Activated naive CD4-positive, alpha-beta T cell treated with anti-CD3 and anti-CD28 coated beads for 36 hours (primary cell): ENCODE results near the gene GNG7. TPM values are rescaled to one million over a fixed set of nuclear protein-coding genes. Genes with fewer than 3 reads are reported as not detected.
"Not testable (repeated sequence)": the region's sequence is repeated elsewhere in the genome, so short reads cannot be mapped to it uniquely, and the experiment has no call there.

ENCODE experiments used
- CTCF ChIA-PET: fragments of 350-600 bp; sonication (Branson Sonifier 250); formaldehyde crosslinking; loops from one replicate; lab custom pipeline; 2021; ENCODE audit warnings: antibody characterized with exemption; lab: Charles Lee
- DNase-seq: peaks from one replicate; pipeline ENCODE4 v3.0.0-alpha.2; 2020
- H3K27ac Mint-ChIP-seq: one replicate; pipeline ENCODE4 v1.8.0; 2021; ENCODE audit warnings: mild to moderate bottlenecking, mixed read lengths
- H3K27me3 Mint-ChIP-seq: one replicate; pipeline ENCODE4 v1.8.0; 2021; ENCODE audit warnings: low read depth, mixed read lengths
- H3K36me3 Mint-ChIP-seq: one replicate; pipeline ENCODE4 v1.8.0; 2021; ENCODE audit warnings: low read depth, mixed read lengths
- H3K4me1 Mint-ChIP-seq: one replicate; pipeline ENCODE4 v1.8.0; 2021; ENCODE audit warnings: low read depth, mixed read lengths
- H3K4me3 Mint-ChIP-seq: one replicate; pipeline ENCODE4 v1.8.0; 2021; ENCODE audit warnings: mild to moderate bottlenecking, moderate library complexity, mixed read lengths
- H3K9me3 Mint-ChIP-seq: one replicate; pipeline ENCODE4 v1.8.0; 2021; ENCODE audit warnings: mixed read lengths
- intact Hi-C: fragments of 100-400 bp; cut with micrococcal nuclease; formaldehyde crosslinking; loops from one replicate; pipeline ENCODE4 v1.15.1; 2023
- total RNA-seq, 2 experiments: library from RNA; stranded (reverse); gene quantifications; one replicate each; pipeline ENCODE4 v1.2.3, GENCODE V29; 2021

The GNG7 gene
- total RNA-seq, 2 experiments from 2014 or later = 0.74 to 1.1 TPM

DNA sequence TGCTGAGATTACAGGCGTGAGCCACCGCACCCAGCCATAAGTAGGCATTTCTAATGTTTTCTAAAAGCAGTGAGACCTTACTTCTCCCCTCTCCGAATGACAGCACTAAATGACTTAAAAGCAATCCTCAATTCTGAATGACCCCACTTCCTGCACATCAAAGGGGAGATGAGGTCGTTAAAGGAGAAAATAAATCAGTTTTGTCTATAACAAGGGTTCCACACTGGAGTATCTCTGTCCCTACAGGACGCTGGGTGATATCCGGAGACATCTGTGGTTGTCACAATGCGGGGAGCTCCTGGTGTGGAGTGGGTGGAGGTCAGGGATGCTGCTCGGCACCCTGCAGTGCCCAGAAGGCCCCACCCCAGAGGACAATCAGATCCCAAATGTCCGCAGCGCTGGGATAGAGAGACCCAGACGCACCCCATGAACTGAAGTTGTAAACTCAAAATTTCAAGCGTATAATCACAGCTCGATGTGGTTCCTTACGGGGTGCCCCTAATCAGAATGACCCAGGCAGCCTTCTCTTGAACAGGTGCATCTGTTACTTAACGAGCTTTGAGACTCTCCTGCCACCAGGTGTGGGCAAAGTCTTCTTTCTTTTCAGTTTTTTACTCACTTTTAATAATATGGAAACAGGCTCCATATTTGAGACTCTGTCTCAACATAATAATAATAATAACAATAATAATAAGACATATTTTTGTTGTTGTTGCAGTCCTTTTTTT, 2.9 kb downstream of the GNG7 start:
- DNase-seq = no peak
- Mint-ChIP-seq H3K27ac (no peak overlapping the region), H3K9me3 (no peaks in the 10 kb centered on the region), H3K4me3 (no peak overlapping the region), H3K27me3 (no peaks in the 10 kb centered on the region), H3K4me1 (peaks cover 28% of the 10 kb centered on the region), H3K36me3 (no peaks in the 10 kb centered on the region)
- CTCF ChIA-PET = no interaction called here
- intact Hi-C loops = no loop called here

DNA sequence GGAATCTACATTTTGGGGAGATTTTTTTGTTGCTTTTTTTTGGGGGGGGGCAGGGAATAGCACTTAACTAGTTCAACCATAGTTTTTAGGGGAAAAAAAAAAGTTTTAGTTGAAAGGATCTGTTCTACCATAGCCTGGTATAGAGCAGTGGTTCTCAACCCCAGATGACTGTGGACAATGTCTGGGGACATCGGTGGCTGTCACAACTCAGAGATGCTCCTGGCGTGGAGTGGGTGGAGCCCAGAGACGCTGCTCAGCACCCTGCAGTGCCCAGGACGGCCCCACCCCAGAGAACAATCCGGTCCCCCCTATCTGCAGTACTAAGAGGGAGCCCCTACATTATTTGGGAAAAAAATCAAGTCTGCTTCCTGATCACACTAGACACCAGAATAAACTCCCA, 8.3 kb downstream of the GNG7 start:
- no peak for DNase-seq
- Mint-ChIP-seq H3K4me1 (peaks cover 11% of the 10 kb centered on the region), H3K27ac (no peak overlapping the region), H3K9me3 (no peaks in the 10 kb centered on the region), H3K27me3 (no peaks in the 10 kb centered on the region), H3K4me3 (no peak overlapping the region), H3K36me3 (no peaks in the 10 kb centered on the region)
- CTCF ChIA-PET = no interaction called here
- intact Hi-C loops = no loop called here

DNA sequence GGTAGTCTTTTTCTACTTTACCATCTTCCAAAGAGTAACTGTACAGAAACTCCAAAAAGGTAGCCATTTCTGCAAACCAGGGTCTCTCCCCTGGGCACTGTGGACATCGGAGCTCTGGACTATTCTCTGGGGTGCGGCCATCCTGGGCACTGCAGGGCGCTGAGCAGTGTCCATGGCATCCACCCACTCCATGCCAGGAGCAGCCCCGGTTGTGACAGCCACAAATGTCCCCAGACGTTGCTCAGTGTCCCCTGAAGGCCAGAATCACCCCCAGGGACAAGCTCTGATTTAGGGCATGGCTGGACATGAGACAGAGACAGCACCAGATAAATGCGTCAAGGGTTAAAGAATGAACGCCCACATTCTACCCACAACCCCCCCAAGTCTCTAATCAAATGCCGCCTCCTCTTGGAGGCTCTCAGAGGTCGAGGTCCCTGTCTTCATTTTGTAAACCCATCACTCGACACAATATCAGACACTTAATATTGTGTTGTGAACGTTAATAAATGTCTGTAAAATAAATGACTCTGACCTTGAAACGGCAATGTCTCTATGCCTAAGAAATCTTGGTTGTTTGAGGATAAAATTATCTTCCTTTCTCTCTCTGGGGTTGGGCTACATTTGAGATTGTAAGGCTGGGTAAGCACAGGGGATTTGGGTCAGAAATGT, 8.9 kb downstream of the GNG7 start:
- no peaks in the 10 kb centered on the region for H3K36me3 Mint-ChIP-seq
- no peak for DNase-seq
- intact Hi-C loops = no loop called here
- H3K27me3 Mint-ChIP-seq = no peaks in the 10 kb centered on the region
- H3K4me1 Mint-ChIP-seq = peaks cover 7% of the 10 kb centered on the region
- H3K9me3 Mint-ChIP-seq = no peaks in the 10 kb centered on the region
- no peak overlapping the region for H3K27ac Mint-ChIP-seq
- CTCF ChIA-PET = interaction anchor here (1.0 kb wide), 1 partner anchor 45 kb away, joined by 4 read pairs; no protein-coding TSS in a partner anchor
- H3K4me3 Mint-ChIP-seq = no peak overlapping the region

DNA sequence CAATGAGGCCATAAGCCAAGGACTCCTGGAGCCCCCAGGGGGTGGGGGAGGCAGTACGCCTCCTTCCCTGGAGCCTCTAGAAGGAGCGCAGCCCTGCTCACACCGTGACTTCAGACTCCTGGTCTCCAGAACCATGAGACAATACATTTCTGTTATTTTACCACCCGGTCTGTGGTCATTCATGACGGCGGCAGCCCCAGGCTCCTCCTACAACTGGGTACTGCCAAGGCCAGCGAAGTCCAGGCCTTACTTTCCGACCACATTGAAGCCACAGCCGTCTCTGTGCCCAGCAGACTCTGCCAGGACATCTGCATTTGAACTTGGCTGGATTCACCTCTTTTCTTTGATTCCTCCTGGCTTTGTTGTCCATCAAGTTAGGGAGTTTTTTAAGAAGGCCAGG, 10.5 kb downstream of the GNG7 start:
- Mint-ChIP-seq H3K9me3 (no peaks in the 10 kb centered on the region), H3K27me3 (no peaks in the 10 kb centered on the region), H3K4me1 (peaks cover 3% of the 10 kb centered on the region), H3K27ac (no peak overlapping the region), H3K4me3 (no peak overlapping the region), H3K36me3 (no peaks in the 10 kb centered on the region)
- CTCF ChIA-PET = no interaction called here
- DNase-seq = no peak
- intact Hi-C loops = no loop called here

DNA sequence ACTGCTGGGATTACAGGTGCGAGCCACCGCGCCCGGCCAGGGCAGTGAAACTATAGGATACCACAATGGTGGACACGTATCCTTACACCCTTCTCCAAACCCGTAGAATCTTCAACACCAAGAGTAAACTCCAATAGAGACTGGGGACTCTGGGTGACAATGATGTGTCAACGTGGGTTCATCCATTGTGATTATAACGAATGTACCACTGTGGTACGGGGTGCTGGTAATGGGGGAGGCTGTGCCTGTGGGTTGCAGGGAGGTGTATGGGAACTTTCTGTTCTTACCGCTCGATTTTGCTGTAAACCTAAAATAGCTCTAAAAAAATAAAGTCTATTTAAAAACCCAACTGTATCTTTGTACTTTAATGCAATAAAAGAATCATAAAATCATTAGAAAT, 11.6 kb downstream of the GNG7 start:
- CTCF ChIA-PET = no interaction called here

DNA sequence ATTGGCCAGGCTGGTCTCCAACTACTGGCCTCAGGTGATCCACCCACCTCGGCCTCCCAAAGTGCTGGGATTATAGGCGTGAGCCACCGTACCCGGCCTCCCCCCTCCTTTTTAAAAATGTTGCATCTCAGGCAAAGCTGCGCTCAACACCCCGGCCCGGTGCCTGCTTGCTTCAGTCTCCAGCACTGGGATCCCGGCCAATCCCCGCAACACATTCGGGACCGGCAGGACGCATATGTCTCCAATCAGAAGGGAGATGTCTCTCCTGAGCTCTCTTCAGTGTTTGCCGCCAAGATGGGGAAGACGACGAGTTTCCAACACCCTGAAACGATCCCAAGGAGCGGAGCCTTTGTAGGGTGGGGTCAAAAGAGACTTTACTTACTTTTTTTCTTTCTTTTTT, 16.1 kb downstream of the GNG7 start:
- Mint-ChIP-seq H3K4me1 (no peaks in the 10 kb centered on the region), H3K36me3 (no peaks in the 10 kb centered on the region), H3K27me3 (no peaks in the 10 kb centered on the region), H3K4me3 (no peak overlapping the region), H3K9me3 (no peaks in the 10 kb centered on the region), H3K27ac (no peak overlapping the region)
- intact Hi-C loops = no loop called here
- CTCF ChIA-PET = no interaction called here
- no peak for DNase-seq

More for the DNA sequence above, 11.6 kb downstream of the GNG7 start:
- H3K36me3 Mint-ChIP-seq = no peaks in the 10 kb centered on the region
- no peaks in the 10 kb centered on the region for H3K27me3 Mint-ChIP-seq
- H3K9me3 Mint-ChIP-seq = no peaks in the 10 kb centered on the region
- intact Hi-C loops = no loop called here
- peaks cover 3% of the 10 kb centered on the region for H3K4me1 Mint-ChIP-seq
- DNase-seq = no peak
- H3K27ac Mint-ChIP-seq = no peak overlapping the region
- H3K4me3 Mint-ChIP-seq = no peak overlapping the region

DNA sequence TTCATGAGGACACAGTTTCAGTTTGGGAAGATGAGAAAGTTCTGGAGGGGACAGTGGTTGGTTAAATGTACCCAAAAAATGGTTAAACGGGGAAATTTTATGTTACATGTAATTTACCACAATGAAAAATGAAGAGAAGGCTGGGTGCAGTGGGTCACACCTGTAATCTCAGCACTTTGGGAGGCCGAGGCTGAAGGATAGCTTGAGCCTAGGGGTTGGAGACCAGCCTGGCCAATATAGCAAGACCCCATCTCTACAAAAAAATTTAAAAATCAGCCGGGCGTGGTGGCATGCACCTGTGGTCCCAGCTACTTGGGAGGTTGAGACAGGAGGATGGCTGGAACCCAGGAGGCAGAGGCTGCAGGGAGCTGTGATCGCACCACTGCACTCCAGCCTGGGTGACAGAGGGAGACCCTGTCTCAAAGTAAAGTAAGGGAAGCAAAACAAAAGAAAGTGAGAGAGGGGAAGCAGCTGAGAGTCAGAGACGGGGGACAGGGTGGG, 17.2 kb downstream of the GNG7 start:
- Mint-ChIP-seq H3K36me3 (no peaks in the 10 kb centered on the region), H3K9me3 (no peaks in the 10 kb centered on the region), H3K4me1 (no peaks in the 10 kb centered on the region), H3K4me3 (no peak overlapping the region), H3K27me3 (no peaks in the 10 kb centered on the region), H3K27ac (no peak overlapping the region)
- DNase-seq = no peak
- intact Hi-C loops = no loop called here
- CTCF ChIA-PET = no interaction called here

DNA sequence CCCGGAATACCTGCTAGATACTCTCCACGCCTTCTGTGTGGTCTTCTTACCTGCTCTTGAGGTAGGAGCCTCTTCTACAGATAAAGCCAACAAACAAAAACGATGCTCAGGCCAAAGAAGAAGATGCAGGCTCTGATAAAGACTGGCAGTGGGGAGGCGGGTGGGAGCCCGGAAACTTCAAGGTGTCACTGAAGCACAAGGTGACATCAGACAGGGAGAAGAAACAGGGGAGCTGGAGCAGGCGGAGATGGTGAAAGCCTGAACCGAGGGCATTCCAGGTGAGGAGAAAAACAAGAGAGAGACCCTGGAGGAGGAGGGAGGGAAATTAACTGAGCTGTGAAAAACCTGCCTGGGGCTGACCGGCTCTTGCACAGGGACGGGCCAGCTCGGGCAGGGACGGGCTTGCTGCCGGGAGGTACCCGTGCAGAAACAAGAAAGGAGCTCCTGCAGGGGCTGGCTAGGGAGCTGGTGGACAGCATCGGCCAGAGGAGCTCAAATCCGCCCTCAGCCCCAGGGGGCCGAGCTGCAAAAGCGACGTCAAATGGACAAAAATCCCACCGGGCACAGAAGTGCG, 19.0 kb downstream of the GNG7 start:
- no peak overlapping the region for H3K27ac Mint-ChIP-seq
- no peaks in the 10 kb centered on the region for H3K36me3 Mint-ChIP-seq
- intact Hi-C loops = no loop called here
- CTCF ChIA-PET = interaction anchor here (0.6 to 1.3 kb wide), 2 partner anchors 35 to 205 kb away, joined by 3 to 6 read pairs; no protein-coding TSS in a partner anchor
- H3K9me3 Mint-ChIP-seq = peaks cover 3% of the 10 kb centered on the region
- H3K4me3 Mint-ChIP-seq = no peak overlapping the region
- H3K4me1 Mint-ChIP-seq = no peaks in the 10 kb centered on the region
- no peak for DNase-seq
- no peaks in the 10 kb centered on the region for H3K27me3 Mint-ChIP-seq

DNA sequence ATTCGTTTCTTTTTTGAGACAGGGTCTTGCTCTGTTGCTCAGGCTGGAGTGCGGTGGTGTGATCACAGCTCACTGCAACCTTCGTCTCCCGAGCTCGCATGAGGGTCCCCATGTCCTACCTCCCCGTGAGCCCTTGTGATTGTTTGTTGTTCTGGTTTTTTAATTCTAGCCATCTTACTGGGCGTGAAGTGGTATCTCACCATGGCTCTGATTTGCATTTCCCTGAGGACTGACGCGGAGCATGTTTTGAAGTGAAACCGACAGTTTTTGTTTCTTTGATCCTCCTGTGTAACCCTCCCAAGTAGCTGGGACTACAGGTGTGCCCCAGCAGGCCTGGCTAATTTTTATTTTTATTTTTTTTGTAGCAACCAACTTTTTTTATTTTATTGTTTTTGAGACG, 21.7 kb downstream of the GNG7 start:
- Mint-ChIP-seq H3K36me3 (peaks cover 2% of the 10 kb centered on the region), H3K27ac (no peak overlapping the region), H3K4me3 (no peak overlapping the region), H3K4me1 (no peaks in the 10 kb centered on the region), H3K9me3 (peaks cover 6% of the 10 kb centered on the region), H3K27me3 (no peaks in the 10 kb centered on the region)
- CTCF ChIA-PET = interaction anchor here (1.2 kb wide), 1 partner anchor 32 kb away, joined by 4 read pairs; no protein-coding TSS in a partner anchor
- DNase-seq = no peak
- intact Hi-C loops = no loop called here

DNA sequence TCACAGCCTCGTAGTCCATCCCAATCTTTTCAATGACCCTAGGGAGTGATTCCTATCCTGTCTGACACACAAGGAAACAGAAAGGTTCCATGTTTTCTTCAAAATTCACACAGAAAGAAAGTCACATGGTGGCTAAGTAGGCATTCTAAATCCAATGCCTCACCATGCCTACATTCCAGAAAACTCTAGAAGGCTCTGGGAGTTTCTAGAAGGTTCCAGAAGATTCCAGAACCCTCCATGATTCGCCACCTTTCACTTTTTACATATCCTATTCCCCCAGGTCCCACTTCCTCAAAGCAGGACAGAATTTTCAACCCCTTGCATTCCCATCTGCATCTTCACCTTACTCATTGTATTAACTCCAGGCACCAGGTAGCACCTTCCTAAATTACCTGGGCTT, 23.1 kb downstream of the GNG7 start:
- no peak for DNase-seq
- H3K4me1 Mint-ChIP-seq = no peaks in the 10 kb centered on the region
- no peak overlapping the region for H3K27ac Mint-ChIP-seq
- CTCF ChIA-PET = no interaction called here
- no peaks in the 10 kb centered on the region for H3K27me3 Mint-ChIP-seq
- H3K9me3 Mint-ChIP-seq = peaks cover 6% of the 10 kb centered on the region
- peaks cover 2% of the 10 kb centered on the region for H3K36me3 Mint-ChIP-seq
- no peak overlapping the region for H3K4me3 Mint-ChIP-seq
- intact Hi-C loops = no loop called here

DNA sequence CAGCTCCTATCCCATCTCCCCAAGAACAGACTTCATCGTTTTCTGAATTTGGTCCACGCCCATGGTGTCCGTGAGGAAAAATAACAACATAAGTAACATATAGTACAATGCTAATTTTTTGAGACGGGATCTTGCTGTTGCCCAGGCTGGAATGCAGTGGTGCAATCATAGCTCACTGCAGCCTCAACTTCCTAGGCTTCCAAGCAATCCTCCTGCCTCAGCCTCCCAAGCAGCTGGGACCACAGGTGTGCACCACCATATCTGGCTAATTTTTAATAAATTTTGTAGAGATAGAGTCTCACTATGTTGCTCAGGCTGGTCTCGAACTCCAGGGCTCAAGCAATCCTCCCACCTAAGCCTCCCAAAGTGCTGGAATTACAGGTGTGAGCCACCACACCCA, 23.5 kb downstream of the GNG7 start:
- H3K36me3 Mint-ChIP-seq, DNase-seq, H3K9me3 Mint-ChIP-seq, CTCF ChIA-PET, H3K4me1 Mint-ChIP-seq, H3K27ac Mint-ChIP-seq, intact Hi-C loops, H3K27me3 Mint-ChIP-seq, H3K4me3 Mint-ChIP-seq: not testable (repeated sequence)

DNA sequence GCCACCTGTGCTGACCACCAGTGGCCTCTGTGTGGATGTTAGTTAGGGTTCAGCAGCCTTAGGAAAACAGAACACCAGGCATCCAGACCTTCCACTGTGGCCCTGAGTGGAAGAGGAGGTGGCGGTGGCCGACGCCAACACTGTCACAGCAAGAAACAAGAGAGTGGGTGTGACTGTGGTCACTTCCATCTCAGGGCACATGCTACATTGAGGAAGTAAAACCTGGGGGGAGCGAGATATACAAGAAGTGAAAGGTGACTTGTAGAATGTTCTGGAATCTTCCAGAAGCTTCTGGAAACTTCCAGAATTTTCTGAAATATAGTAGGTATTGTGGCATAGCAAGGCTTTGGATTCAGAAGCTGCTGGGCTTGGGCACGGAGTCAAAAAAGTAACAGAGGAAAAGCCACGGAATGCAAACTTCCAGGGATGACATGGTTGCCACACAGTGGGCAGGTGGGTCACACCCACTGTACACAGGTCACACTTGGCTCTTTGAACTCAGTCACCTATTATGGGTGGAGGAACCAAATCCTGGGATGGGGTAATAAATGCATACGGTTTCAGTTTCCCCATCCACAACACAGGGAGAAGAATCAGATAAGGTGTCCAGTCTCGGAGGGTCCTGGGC, 24.3 kb downstream of the GNG7 start:
- intact Hi-C loops = no loop called here
- Mint-ChIP-seq H3K27ac (no peak overlapping the region), H3K9me3 (peaks cover 6% of the 10 kb centered on the region), H3K4me3 (no peak overlapping the region), H3K27me3 (no peaks in the 10 kb centered on the region), H3K36me3 (peaks cover 2% of the 10 kb centered on the region), H3K4me1 (no peaks in the 10 kb centered on the region)
- no peak for DNase-seq
- CTCF ChIA-PET = interaction anchor here (0.5 kb wide), 1 partner anchor 23 kb away, joined by 3 read pairs; no protein-coding TSS in a partner anchor
